ENCODE data around the gene ALKBH5.
A peak's percentile ranks its signal among the peaks of the same experiment; 100 is the strongest.
"Not testable (repeated sequence)": the region's sequence is repeated elsewhere in the genome, so short reads cannot be mapped to it uniquely, and the experiment has no call there.

Gene ALKBH5

DNA sequence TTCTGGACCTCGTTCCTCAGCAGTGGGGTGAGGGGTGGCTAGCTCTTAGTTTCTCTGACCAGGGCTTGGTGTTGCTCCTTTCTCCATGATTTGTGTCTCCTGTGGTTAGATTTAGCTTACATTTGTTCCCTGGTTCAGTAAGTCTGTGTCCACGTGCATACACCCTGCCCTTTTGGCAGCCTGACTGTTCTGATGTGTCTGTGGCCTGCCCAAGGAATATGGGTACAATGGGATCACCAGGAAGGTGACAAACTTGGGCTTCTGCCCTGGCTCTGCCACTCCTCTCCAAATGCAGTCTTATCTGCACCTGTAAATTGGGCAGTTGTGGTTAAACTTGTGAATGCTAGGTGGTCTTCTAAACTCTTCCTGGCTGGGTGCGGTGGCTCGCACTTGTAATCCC lies 17.5 kb downstream of the ALKBH5 start:
- Histone ChIP-seq H3K4me3 (ENCODE audit: low read depth, low read length) (no peak overlapping the region), H3K4me1 (ENCODE audit: control insufficient read depth, insufficient read depth, low read length) (0 out of 2 replicates have a peak, but pooled peaks cover 3% of the 10 kb centered on the region), H3K36me3 (ENCODE audit: control insufficient read depth, insufficient read depth, low read length) (peaks cover 64% of the 10 kb centered on the region), H3K9me3 (ENCODE audit: control insufficient read depth, insufficient read depth, low read length) (no peaks in the 10 kb centered on the region), H3K9ac (ENCODE audit: low read depth, low read length) (no peak overlapping the region), H3K27me3 (ENCODE audit: control insufficient read depth, insufficient read depth, low read length) (no peaks in the 10 kb centered on the region), H3K27ac (ENCODE audit: low read depth, low read length) (no peak overlapping the region)

DNA sequence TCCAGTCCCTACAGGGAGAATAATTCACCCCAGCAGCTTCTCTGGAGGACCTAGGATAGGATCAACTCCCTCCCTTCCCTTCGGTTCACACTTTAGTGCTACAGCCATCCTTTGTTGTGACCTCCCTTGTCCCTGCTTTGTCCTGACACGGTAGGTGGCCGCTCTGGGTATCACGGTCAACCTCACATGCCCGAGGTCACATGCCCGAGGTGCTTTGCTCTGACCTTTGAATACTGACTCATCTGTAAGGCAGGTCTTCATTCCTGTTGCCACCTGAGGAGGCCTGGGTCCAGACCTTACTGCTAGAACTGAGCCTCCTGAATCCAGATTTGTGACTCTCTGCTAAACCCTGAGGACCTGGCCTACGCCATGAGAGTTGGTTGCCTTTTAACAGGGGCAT lies 19.7 kb downstream of the ALKBH5 start:
- no peaks in the 10 kb centered on the region for H3K27me3 ChIP-seq (ENCODE audit: control insufficient read depth, insufficient read depth, low read length)
- H3K36me3 ChIP-seq (ENCODE audit: control insufficient read depth, insufficient read depth, low read length), result peaks cover 62% of the 10 kb centered on the region
- H3K9ac ChIP-seq (ENCODE audit: low read depth, low read length), result no peak overlapping the region
- no peak overlapping the region for H3K4me3 ChIP-seq (ENCODE audit: low read depth, low read length)
- H3K27ac ChIP-seq (ENCODE audit: low read depth, low read length), result peak overlapping the region; percentile 68
- H3K4me1 ChIP-seq (ENCODE audit: control insufficient read depth, insufficient read depth, low read length), result 0 out of 2 replicates have a peak, but pooled peaks cover 3% of the 10 kb centered on the region
- no peaks in the 10 kb centered on the region for H3K9me3 ChIP-seq (ENCODE audit: control insufficient read depth, insufficient read depth, low read length)

DNA sequence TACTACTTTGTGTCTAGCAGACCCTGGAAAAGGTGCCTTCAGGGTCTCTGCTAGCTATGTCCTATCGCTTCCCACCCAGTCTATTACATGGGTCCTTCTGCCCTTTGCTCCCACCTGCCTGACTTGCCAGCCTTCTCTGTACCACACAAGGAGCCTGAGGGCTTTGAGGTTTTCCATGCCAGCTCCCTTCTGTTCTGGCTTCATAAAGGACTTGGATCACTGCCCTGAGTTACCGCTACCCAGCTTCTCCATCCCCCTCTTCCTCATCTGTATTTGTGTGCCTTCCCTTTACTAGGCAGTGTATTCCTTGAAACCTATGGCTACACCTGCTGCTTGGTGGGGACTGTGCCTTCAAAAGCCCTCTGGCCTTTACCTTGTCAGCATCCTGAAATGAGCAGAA lies 22.2 kb downstream of the ALKBH5 start:
- H3K27me3 ChIP-seq (ENCODE audit: control insufficient read depth, insufficient read depth, low read length), result no peaks in the 10 kb centered on the region
- H3K9me3 ChIP-seq (ENCODE audit: control insufficient read depth, insufficient read depth, low read length), result no peaks in the 10 kb centered on the region
- no peak overlapping the region for H3K9ac ChIP-seq (ENCODE audit: low read depth, low read length)
- 0 out of 2 replicates have a peak, but pooled peaks cover 3% of the 10 kb centered on the region for H3K4me1 ChIP-seq (ENCODE audit: control insufficient read depth, insufficient read depth, low read length)
- no peak overlapping the region for H3K27ac ChIP-seq (ENCODE audit: low read depth, low read length)
- H3K4me3 ChIP-seq (ENCODE audit: low read depth, low read length), result no peak overlapping the region
- peaks cover 72% of the 10 kb centered on the region for H3K36me3 ChIP-seq (ENCODE audit: control insufficient read depth, insufficient read depth, low read length)

DNA sequence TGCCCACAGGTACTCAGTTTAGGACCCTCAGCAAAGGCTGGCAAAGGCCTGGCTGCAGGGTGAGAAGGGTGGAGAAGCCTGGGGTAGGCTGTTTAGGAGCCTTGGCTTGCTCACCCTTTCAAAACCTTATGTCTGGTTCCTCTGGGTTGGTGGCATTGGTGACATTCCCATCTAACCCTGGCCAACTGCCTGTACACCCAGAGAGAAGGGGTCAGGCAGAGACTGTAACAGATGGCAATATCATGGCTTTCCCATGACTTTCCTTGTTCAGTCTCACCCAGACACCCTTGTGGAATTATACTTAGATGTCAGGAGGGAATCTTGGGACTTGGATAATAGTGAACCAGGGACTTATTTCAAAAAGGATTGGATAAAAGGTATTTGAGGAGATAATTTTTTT lies 23.3 kb downstream of the ALKBH5 start:
- Histone ChIP-seq H3K9me3 (ENCODE audit: control insufficient read depth, insufficient read depth, low read length) (no peaks in the 10 kb centered on the region), H3K9ac (ENCODE audit: low read depth, low read length) (no peak overlapping the region), H3K4me3 (ENCODE audit: low read depth, low read length) (no peak overlapping the region), H3K36me3 (ENCODE audit: control insufficient read depth, insufficient read depth, low read length) (peaks cover 72% of the 10 kb centered on the region), H3K27ac (ENCODE audit: low read depth, low read length) (no peak overlapping the region), H3K27me3 (ENCODE audit: control insufficient read depth, insufficient read depth, low read length) (no peaks in the 10 kb centered on the region), H3K4me1 (ENCODE audit: control insufficient read depth, insufficient read depth, low read length) (0 out of 2 replicates have a peak, but pooled peaks cover 3% of the 10 kb centered on the region)

- Histone ChIP-seq H3K9me3 (ENCODE audit: control insufficient read depth, insufficient read depth, low read length) (no peaks in the 10 kb centered on the region), H3K36me3 (ENCODE audit: control insufficient read depth, insufficient read depth, low read length) (peaks cover 72% of the 10 kb centered on the region), H3K9ac (ENCODE audit: low read depth, low read length) (no peak overlapping the region), H3K4me1 (ENCODE audit: control insufficient read depth, insufficient read depth, low read length) (0 out of 2 replicates have a peak, but pooled peaks cover 1% of the 10 kb centered on the region), H3K27me3 (ENCODE audit: control insufficient read depth, insufficient read depth, low read length) (no peaks in the 10 kb centered on the region), H3K4me3 (ENCODE audit: low read depth, low read length) (no peak overlapping the region), H3K27ac (ENCODE audit: low read depth, low read length) (no peak overlapping the region)
Observed at GRCh38 chr17:18208092-18208491, 24.5 kb downstream of the ALKBH5 start.

- no peaks in the 10 kb centered on the region for H3K9me3 ChIP-seq (ENCODE audit: control insufficient read depth, insufficient read depth, low read length)
- H3K4me1 ChIP-seq (ENCODE audit: control insufficient read depth, insufficient read depth, low read length), result no peaks in the 10 kb centered on the region
- H3K27ac ChIP-seq (ENCODE audit: low read depth, low read length), result no peak overlapping the region
- H3K9ac ChIP-seq (ENCODE audit: low read depth, low read length), result no peak overlapping the region
- H3K27me3 ChIP-seq (ENCODE audit: control insufficient read depth, insufficient read depth, low read length), result no peaks in the 10 kb centered on the region
- H3K36me3 ChIP-seq (ENCODE audit: control insufficient read depth, insufficient read depth, low read length), result peaks cover 23% of the 10 kb centered on the region
- H3K4me3 ChIP-seq (ENCODE audit: low read depth, low read length), result no peak overlapping the region
Observed at GRCh38 chr17:18213666-18214270, 30.1 kb downstream of the ALKBH5 start.

- not testable (repeated sequence) for H3K9me3 ChIP-seq (ENCODE audit: control insufficient read depth, insufficient read depth, low read length); H3K9ac ChIP-seq (ENCODE audit: low read depth, low read length); H3K27ac ChIP-seq (ENCODE audit: low read depth, low read length); H3K4me3 ChIP-seq (ENCODE audit: low read depth, low read length); H3K36me3 ChIP-seq (ENCODE audit: control insufficient read depth, insufficient read depth, low read length); H3K27me3 ChIP-seq (ENCODE audit: control insufficient read depth, insufficient read depth, low read length); H3K4me1 ChIP-seq (ENCODE audit: control insufficient read depth, insufficient read depth, low read length)
Observed at GRCh38 chr17:18216906-18217305, 33.3 kb downstream of the ALKBH5 start.

- Histone ChIP-seq H3K27ac (ENCODE audit: low read depth, low read length) (no peak overlapping the region), H3K4me3 (ENCODE audit: low read depth, low read length) (no peak overlapping the region), H3K9me3 (ENCODE audit: control insufficient read depth, insufficient read depth, low read length) (no peaks in the 10 kb centered on the region), H3K27me3 (ENCODE audit: control insufficient read depth, insufficient read depth, low read length) (no peaks in the 10 kb centered on the region), H3K9ac (ENCODE audit: low read depth, low read length) (no peak overlapping the region), H3K36me3 (ENCODE audit: control insufficient read depth, insufficient read depth, low read length) (no peaks in the 10 kb centered on the region), H3K4me1 (ENCODE audit: control insufficient read depth, insufficient read depth, low read length) (no peaks in the 10 kb centered on the region)
Observed at GRCh38 chr17:18217412-18218015, 33.9 kb downstream of the ALKBH5 start.

- Histone ChIP-seq H3K4me3 (ENCODE audit: low read depth, low read length) (no peak overlapping the region), H3K9me3 (ENCODE audit: control insufficient read depth, insufficient read depth, low read length) (no peaks in the 10 kb centered on the region), H3K9ac (ENCODE audit: low read depth, low read length) (no peak overlapping the region), H3K27me3 (ENCODE audit: control insufficient read depth, insufficient read depth, low read length) (no peaks in the 10 kb centered on the region), H3K4me1 (ENCODE audit: control insufficient read depth, insufficient read depth, low read length) (peaks cover under 1% of the 10 kb centered on the region; the same call in 1 of the 2 replicates), H3K36me3 (ENCODE audit: control insufficient read depth, insufficient read depth, low read length) (no peaks in the 10 kb centered on the region), H3K27ac (ENCODE audit: low read depth, low read length) (no peak overlapping the region)
Observed at GRCh38 chr17:18218756-18219415, 35.3 kb downstream of the ALKBH5 start.

DNA sequence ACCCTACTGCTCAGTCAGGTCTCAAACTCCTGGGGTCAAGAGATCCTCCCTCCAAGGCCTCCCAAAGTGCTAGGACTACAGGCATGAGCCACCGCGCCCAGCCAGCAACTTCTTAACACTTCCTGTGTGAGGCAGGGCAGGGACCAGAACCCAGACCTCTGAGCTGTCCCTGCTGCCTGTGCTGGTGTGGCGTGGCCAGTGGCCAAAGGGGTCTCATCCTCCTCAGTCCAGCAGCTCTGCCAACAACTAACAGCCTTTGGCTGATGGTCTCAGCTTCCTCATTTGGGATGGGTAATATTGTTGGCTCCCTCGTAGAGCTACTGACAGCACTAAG lies 40.4 kb downstream of the ALKBH5 start:
- H3K9ac ChIP-seq (ENCODE audit: low read depth, low read length), result peak overlapping the region; percentile 95
- peak overlapping the region; percentile 81 for H3K4me3 ChIP-seq (ENCODE audit: low read depth, low read length)
- peak overlapping the region; percentile 99 for H3K27ac ChIP-seq (ENCODE audit: low read depth, low read length)

DNA sequence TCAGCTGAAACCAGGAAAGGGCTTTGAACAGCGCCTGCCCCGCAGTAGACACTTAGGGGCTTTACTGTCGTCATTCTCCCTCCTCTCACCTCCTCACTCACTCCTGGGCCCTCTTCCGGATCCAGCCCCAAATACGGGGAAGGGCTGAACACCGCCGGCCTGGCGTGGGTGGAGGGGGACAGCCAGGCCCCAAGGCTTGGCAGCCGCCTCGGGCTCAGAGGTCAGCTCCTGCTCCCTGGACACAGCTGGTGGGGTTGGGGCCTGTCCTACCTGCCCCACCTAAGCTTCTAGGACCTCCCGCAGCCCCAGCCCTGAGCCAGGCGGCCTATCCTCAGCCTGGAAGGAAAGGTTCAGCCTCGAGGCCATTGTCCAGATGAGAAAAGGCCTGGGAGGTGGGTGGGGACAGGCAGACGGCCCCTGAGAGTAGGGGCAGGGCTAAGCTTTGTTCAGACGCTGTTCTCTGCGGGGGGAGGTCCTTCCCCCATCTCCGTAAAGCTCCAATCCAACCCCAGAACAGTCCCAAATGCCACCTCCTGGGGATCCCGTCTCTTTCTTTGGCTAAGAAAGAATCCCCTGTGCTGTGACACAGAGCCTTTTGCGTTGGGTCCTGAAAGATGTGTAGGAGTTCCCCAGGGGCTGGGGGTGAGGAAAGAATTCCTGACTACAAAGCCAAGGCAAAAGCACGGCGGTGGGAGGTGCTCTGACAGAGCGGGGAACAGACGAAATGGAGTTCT lies 40.9 kb downstream of the ALKBH5 start:
- Histone ChIP-seq H3K4me1 (ENCODE audit: control insufficient read depth, insufficient read depth, low read length) (peaks cover 15% of the 10 kb centered on the region), H3K27me3 (ENCODE audit: control insufficient read depth, insufficient read depth, low read length) (no peaks in the 10 kb centered on the region), H3K9me3 (ENCODE audit: control insufficient read depth, insufficient read depth, low read length) (no peaks in the 10 kb centered on the region), H3K27ac (ENCODE audit: low read depth, low read length) (peak overlapping the region; percentile 99), H3K4me3 (ENCODE audit: low read depth, low read length) (peak overlapping the region; percentile 81), H3K9ac (ENCODE audit: low read depth, low read length) (peak overlapping the region; percentile 95), H3K36me3 (ENCODE audit: control insufficient read depth, insufficient read depth, low read length) (no peaks in the 10 kb centered on the region)

More for the DNA sequence above, 40.4 kb downstream of the ALKBH5 start:
- Histone ChIP-seq H3K4me1 (ENCODE audit: control insufficient read depth, insufficient read depth, low read length) (peaks cover 15% of the 10 kb centered on the region), H3K36me3 (ENCODE audit: control insufficient read depth, insufficient read depth, low read length) (no peaks in the 10 kb centered on the region), H3K9me3 (ENCODE audit: control insufficient read depth, insufficient read depth, low read length) (no peaks in the 10 kb centered on the region), H3K27me3 (ENCODE audit: control insufficient read depth, insufficient read depth, low read length) (no peaks in the 10 kb centered on the region)

Measured in HUES48 (cell line).